Ovary (tissue), 9 donors: ENCODE data around the gene CD109. TPM values are rescaled to one million over a fixed set of nuclear protein-coding genes. Genes with fewer than 3 reads are reported as not detected.

Experiments
- DNase-seq, 5 donors: peaks; one replicate each; pipeline ENCODE4 v3.0.0-alpha.2; 2019 to 2020
- H3K27ac ChIP-seq, 2 donors: fragments of 200-600 bp; one replicate each; pipeline versions ENCODE4 v1.5.1 to v1.8.0; 2019 to 2022
- H3K27me3 ChIP-seq: fragments of 200-600 bp; one replicate; pipeline ENCODE4 v1.8.0; 2022
- H3K36me3 ChIP-seq: fragments of 200-600 bp; sonication (generic); one replicate; pipeline ENCODE4 v1.5.1; 2019
- H3K4me1 ChIP-seq: one replicate; pipeline ENCODE4 v1.8.1; 2013; ENCODE audit warnings: mild to moderate bottlenecking, moderate library complexity; ENCODE audit not compliant: insufficient read depth
- H3K4me3 ChIP-seq: fragments of 200-600 bp; sonication (generic); one replicate; pipeline ENCODE4 v1.5.1; 2017
- H3K9me3 ChIP-seq, 2 donors: fragments of 200-600 bp in 1 of 2; sonication (generic) in 1 of 2; one replicate each; pipeline versions ENCODE4 v1.5.1 to v1.8.1; 2013 to 2019; ENCODE audit warnings: mild to moderate bottlenecking in 1 of 2, moderate library complexity in 1 of 2
- CTCF ChIP-seq, 3 donors: fragments of 450-650 bp in 2 of 3; fragments of 200-600 bp in 1 of 3; IDR thresholded peaks; one replicate each; pipeline versions ENCODE4 v1.5.1 to v1.8.0; 2016 to 2022; ENCODE audit warnings: antibody characterized with exemption in 3 of 3, mild to moderate bottlenecking in 1 of 3
- EP300 ChIP-seq: sonication (generic); formaldehyde crosslinking; IDR thresholded peaks from one replicate; pipeline ENCODE4 v1.6.1; 2017; ENCODE audit warnings: antibody characterized with exemption
- POLR2A ChIP-seq: fragments of 450-650 bp; IDR thresholded peaks from one replicate; pipeline ENCODE4 v1.6.1; 2017; ENCODE audit warnings: antibody characterized with exemption, mild to moderate bottlenecking, moderate library complexity
- WGBS, 3 donors: extraction: QIAGEN DNeasy Blood & Tissue Kit in 1 of 3; methylation state at CpG; one replicate each; pipeline versions ENCODE4 v1.1.5 to v1.1.7; 2013 to 2017; 5-methylcytosine and 5-hydroxymethylcytosine counted together
- intact Hi-C, 4 donors: fragments of 100-400 bp; cut with DNase I; formaldehyde crosslinking; loops; one replicate each; pipeline versions ENCODE4 v1.11.0 to v1.15.1; 2022 to 2023
- polyA plus RNA-seq, 2 donors: library from polyadenylated mRNA; stranded (reverse); fragments of 200-250 nt in 1 of 2; fragments of 350-450 nt in 1 of 2; fragmentation: Illumina TruSeq in 1 of 2; extraction: RNeasy Lipid Tissue Mini Kit (QIAGEN cat#74804) in 1 of 2; gene quantifications; one replicate each; pipeline ENCODE4 v1.2.3, GENCODE V29; 2013 to 2014
- total RNA-seq, 7 donors: library from RNA; depleted of rRNA in 2 of 7; stranded (reverse); fragments of >200 nt in 2 of 7; fragmentation: NEBNext Ultra II Directional in 3 of 7; extraction: Animal tissue kit (Norgen Biotek cat#: 25700) in 3 of 7; gene quantifications; one replicate each; pipeline versions ENCODE4 v1.1.0 to v1.2.4, GENCODE V29; 2016 to 2023
- donor health status: DM: no; HTN: no; CAD: no; lungs with moderate emphysema.
- donor health status: DM: no; HTN: no; CAD: no.
- donor health status: Bipolar disorder and iron deficiency.
- donor health status: DM: yes; HTN: yes; CAD: no.
- donor health status: DM: no; HTN: no; CAD: no.
- donor health status: DM: yes; HTN: yes; CAD: no.

The CD109 gene
- total and polyA plus RNA-seq, 9 donors = 1.2 to 5.8 (median 3.2) TPM

DNA sequence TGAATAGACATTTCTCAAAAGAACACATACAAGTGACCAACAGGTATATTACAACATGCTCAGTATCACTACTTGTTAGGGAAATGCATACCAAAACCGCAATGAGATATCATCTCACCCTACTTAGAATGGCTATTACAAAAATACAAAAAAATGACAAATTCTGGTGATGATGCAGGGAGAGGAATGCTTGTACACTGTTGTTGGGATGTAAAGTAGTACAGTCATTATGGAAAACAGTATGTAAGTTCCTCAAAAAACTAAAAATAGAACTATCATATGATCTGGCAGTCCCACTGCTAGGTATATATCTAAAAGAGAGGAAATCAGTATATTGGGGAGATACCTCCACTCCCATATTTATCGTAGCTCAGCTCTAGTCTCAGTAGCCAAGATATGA lies 31.3 kb upstream of the CD109 start:
- WGBS, 3 donors = 81 to 90% (median 82%) methylated on average over 2 of the region's 2 CpGs
- Histone ChIP-seq H3K27me3 (no peaks in the 10 kb centered on the region), H3K4me1 (no peaks in the 10 kb centered on the region), H3K27ac (no peak overlapping the region), H3K9me3 (no peaks in the 10 kb centered on the region), H3K36me3 (no peaks in the 10 kb centered on the region), H3K4me3 (no peak overlapping the region)
- intact Hi-C loops = no loop called here
- DNase-seq = no peak
- TF ChIP-seq POLR2A (no peak), EP300 (no peak), CTCF (IDR thresholded peaks at IDR 0.05) (no peak)

DNA sequence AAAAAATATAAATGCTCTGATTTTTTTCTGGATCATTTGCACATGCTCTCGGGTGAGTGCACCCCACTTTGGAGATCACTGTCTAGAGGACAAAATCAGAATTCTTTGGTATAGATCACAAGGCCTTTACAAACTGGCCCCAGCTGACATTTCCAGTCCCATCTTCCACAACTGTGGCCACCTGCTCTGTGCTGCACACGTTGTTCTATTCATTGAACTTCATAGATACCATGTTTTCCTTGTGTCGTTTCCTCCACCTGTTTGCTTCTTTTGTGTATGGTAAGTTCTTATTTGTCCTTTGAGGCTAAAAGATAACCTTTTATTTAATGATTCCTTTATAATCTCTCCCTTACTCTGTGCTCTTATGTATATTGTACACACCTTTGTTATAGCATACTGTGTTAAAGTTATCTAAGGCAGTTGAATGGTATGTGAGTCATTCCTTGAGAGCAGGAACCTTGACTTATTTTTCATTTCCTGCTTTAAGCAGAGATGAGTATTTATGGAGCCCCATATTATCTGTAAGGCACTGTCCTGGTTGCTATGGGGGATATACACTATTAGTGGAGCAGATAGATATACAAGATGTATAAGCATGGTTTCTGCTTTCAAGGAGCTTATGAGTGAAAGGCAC lies 30.2 kb upstream of the CD109 start:
- no peak overlapping the region for H3K4me3 ChIP-seq
- WGBS, 3 donors = 44 to 58% (median 52%) methylated on average over 3 of the region's 3 CpGs
- TF ChIP-seq POLR2A = no peak
- no peak for TF ChIP-seq CTCF (IDR thresholded peaks at IDR 0.05)
- no peak for TF ChIP-seq EP300
- H3K9me3 ChIP-seq = no peaks in the 10 kb centered on the region
- H3K36me3 ChIP-seq = no peaks in the 10 kb centered on the region
- intact Hi-C loops = no loop called here
- no peaks in the 10 kb centered on the region for H3K27me3 ChIP-seq
- H3K4me1 ChIP-seq = no peaks in the 10 kb centered on the region
- no peak for DNase-seq
- H3K27ac ChIP-seq = no peak overlapping the region

DNA sequence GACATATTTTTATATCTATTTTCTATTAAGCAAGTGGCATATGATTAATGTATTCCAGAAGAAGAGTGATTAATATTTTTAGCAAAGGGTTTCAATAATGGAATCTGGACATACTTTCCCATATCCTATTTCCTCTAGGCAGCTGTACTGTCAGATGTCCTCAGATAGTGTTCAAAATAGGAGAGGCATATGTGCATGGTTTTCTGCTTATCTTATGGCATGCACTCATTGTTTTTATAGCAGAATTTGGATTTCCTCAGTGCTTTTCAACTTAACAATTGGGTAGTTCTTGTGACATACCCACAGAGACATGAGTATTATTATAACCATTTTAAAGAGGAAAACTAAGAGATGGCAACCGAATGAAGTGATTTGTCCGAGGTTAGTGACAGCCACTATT lies 29.6 kb upstream of the CD109 start:
- H3K9me3 ChIP-seq = no peaks in the 10 kb centered on the region
- DNase-seq = no peak
- WGBS, 3 donors = 54 to 66% (median 66%) methylated on average over 2 of the region's 2 CpGs
- no peak overlapping the region for H3K4me3 ChIP-seq
- intact Hi-C loops = no loop called here
- no peaks in the 10 kb centered on the region for H3K4me1 ChIP-seq
- no peak for TF ChIP-seq EP300
- no peak for TF ChIP-seq POLR2A
- TF ChIP-seq CTCF (IDR thresholded peaks at IDR 0.05) = no peak
- no peaks in the 10 kb centered on the region for H3K36me3 ChIP-seq
- H3K27me3 ChIP-seq = no peaks in the 10 kb centered on the region
- H3K27ac ChIP-seq = no peak overlapping the region

GRCh38 chr6:73667798-73668197 lies 28.2 kb upstream of the CD109 start:
- DNase-seq = no peak
- H3K9me3 ChIP-seq = no peaks in the 10 kb centered on the region
- 45 to 62% (median 49%) methylated on average over 1 of the region's 1 CpG for WGBS, 3 donors

More at GRCh38 chr6:73667798-73668197, 28.2 kb upstream of the CD109 start:
- no peaks in the 10 kb centered on the region for H3K4me1 ChIP-seq
- H3K27me3 ChIP-seq = no peaks in the 10 kb centered on the region
- H3K4me3 ChIP-seq = no peak overlapping the region
- no peak overlapping the region for H3K27ac ChIP-seq
- TF ChIP-seq POLR2A (no peak), CTCF (IDR thresholded peaks at IDR 0.05) (no peak), EP300 (no peak)
- H3K36me3 ChIP-seq = no peaks in the 10 kb centered on the region
- intact Hi-C loops = no loop called here
